ENCODE results near the gene ARMC3. TPM values are rescaled to one million over a fixed set of nuclear protein-coding genes. Genes with fewer than 3 reads are reported as not detected.

The ARMC3 gene
- total RNA-seq, 4 donors from 2014 or later = 0.34 to 51.2 (median 16.3) TPM; not detected in 1

GRCh38 chr10:22945934-22946673 lies 18.3 kb downstream of the ARMC3 start:
- no peaks in the 10 kb centered on the region for H3K27me3 ChIP-seq
- intact Hi-C loops (cut with DNase I; ENCODE audit: low total_unique reads) = no loop called here
- DNase-seq = no peak
- peaks cover 0 to 16% of the 10 kb centered on the region in 2 donors for H3K9me3 ChIP-seq
- H3K36me3 ChIP-seq = peaks cover 0 to 3% of the 10 kb centered on the region in 2 donors
- H3K27ac ChIP-seq = no peak overlapping the region
- no peaks in the 10 kb centered on the region for H3K4me1 ChIP-seq
- no peak for TF ChIP-seq POLR2A (IDR thresholded peaks at IDR 0.05)
- no peak for TF ChIP-seq CTCF (IDR thresholded peaks at IDR 0.05)
- H3K4me3 ChIP-seq = no peak overlapping the region

DNA sequence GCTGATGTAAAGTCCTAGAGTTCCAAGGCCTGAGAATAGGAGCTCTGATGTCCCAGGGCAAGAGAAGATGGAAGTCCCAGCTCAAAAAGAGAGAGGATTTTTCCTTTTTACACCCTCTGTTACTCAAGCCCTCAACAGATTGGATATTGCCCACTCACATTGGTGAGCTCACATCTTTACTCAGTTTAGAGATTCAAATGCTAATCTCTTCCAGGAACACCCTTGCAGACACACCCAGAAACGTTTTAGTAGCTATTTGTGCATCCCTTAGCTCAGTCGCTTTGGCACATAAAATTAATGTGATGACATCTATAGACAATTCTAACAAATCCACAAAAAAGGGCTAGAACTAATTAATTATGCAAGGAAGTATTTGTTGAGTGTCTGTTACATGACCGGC lies 27.1 kb downstream of the ARMC3 start:
- H3K27ac ChIP-seq = no peak overlapping the region
- TF ChIP-seq POLR2A (IDR thresholded peaks at IDR 0.05) (no peak), CTCF (IDR thresholded peaks at IDR 0.05) (no peak)
- H3K9me3 ChIP-seq = peaks cover 0 to under 1% of the 10 kb centered on the region in 2 donors
- no peak for DNase-seq
- H3K4me1 ChIP-seq = no peaks in the 10 kb centered on the region
- intact Hi-C loops (cut with DNase I; ENCODE audit: low total_unique reads) = no loop called here
- no peak overlapping the region for H3K4me3 ChIP-seq
- H3K36me3 ChIP-seq = peaks cover 0 to under 1% of the 10 kb centered on the region in 2 donors
- no peaks in the 10 kb centered on the region for H3K27me3 ChIP-seq

- H3K36me3 ChIP-seq = no peaks in the 10 kb centered on the region
- no peak overlapping the region for H3K4me3 ChIP-seq
- H3K27me3 ChIP-seq = no peaks in the 10 kb centered on the region
- no peak for DNase-seq
- no peaks in the 10 kb centered on the region for H3K9me3 ChIP-seq
- TF ChIP-seq CTCF (IDR thresholded peaks at IDR 0.05) (no peak), POLR2A (IDR thresholded peaks at IDR 0.05) (no peak)
- no peaks in the 10 kb centered on the region for H3K4me1 ChIP-seq
- H3K27ac ChIP-seq = no peak overlapping the region
- intact Hi-C loops (cut with DNase I; ENCODE audit: low total_unique reads) = no loop called here
Observed at GRCh38 chr10:22958338-22958737, 30.5 kb downstream of the ARMC3 start.

DNA sequence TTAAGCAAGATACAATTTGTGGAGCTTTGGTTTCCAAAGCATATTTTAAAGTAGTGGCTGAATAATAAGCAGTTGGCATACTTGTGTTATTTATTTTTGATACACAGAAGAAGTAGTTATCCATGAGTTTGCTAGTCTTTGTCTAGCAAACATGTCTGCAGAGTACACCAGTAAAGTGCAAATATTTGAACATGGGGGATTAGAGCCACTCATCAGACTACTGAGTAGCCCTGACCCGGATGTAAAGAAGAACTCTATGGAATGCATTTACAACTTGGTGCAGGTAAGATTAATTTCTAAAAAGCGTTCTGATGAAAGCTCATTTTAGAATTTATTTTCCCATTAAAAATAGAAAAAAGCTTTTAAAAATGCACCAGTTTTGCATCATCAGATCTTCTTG lies 31.4 kb downstream of the ARMC3 start:
- Histone ChIP-seq H3K27ac (no peak overlapping the region), H3K4me3 (no peak overlapping the region), H3K27me3 (no peaks in the 10 kb centered on the region), H3K36me3 (no peaks in the 10 kb centered on the region), H3K9me3 (no peaks in the 10 kb centered on the region), H3K4me1 (no peaks in the 10 kb centered on the region)
- no peak for DNase-seq
- intact Hi-C loops (cut with DNase I; ENCODE audit: low total_unique reads) = no loop called here
- TF ChIP-seq POLR2A (IDR thresholded peaks at IDR 0.05) = no peak

GRCh38 chr10:22959950-22960349 lies 32.1 kb downstream of the ARMC3 start:
- DNase-seq = no peak
- Histone ChIP-seq H3K27ac (no peak overlapping the region), H3K36me3 (no peaks in the 10 kb centered on the region), H3K27me3 (no peaks in the 10 kb centered on the region), H3K4me1 (no peaks in the 10 kb centered on the region), H3K9me3 (no peaks in the 10 kb centered on the region), H3K4me3 (no peak overlapping the region)
- TF ChIP-seq POLR2A (IDR thresholded peaks at IDR 0.05) (no peak), CTCF (IDR thresholded peaks at IDR 0.05) (no peak)
- intact Hi-C loops (cut with DNase I; ENCODE audit: low total_unique reads) = no loop called here

Data from uterus (tissue), 4 donors.